Measurements from ENCODE around the gene HEATR1.
"Not testable (repeated sequence)": the region's sequence is repeated elsewhere in the genome, so short reads cannot be mapped to it uniquely, and the experiment has no call there.

Gene HEATR1

GRCh38 chr1:236590553-236591150 lies 13.7 kb downstream of the HEATR1 start:
- no peak for DNase-seq

GRCh38 chr1:236589531-236589930 lies 14.8 kb downstream of the HEATR1 start:
- no peak for DNase-seq

DNA sequence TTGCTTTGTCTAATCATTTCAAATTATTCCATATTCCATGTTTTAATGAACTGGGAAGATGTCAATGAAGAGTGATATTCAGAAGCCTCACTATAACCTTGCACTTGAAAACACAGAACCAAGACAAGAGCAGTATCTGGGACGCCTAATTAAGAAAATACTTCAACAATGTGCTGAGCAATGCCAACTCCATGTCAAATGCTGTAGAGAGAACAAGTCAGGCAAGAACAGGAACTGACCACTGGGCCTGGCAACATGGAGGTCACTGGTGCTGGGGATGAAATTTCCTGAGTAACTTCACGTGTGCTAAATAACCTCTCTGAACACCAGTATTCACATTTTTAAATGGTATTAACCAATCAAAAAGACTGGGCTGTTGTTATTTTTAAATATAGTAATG lies 22.8 kb downstream of the HEATR1 start:
- DNase-seq = no peak

DNA sequence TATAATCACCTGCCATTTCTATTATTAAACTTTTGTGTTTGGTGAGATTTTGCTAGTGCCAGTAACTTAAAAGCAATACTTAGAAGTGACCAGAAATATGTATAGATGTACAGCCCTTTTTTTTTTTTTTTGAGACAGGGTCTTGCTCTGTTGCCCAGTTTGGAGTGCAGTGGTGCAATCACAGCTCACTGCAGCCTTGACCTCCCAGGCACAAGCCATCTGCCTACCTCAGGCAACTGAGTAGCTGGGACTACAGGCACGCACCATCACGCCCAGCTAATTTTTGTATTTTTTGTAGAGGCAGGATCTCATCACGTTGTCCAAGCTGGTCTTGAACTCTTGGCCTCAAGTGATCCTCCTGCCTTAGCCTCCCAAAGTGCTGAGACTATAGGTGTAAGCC lies 23.9 kb downstream of the HEATR1 start:
- DNase-seq = not testable (repeated sequence)

GRCh38 chr1:236578661-236579060 lies 25.7 kb downstream of the HEATR1 start:
- DNase-seq = no peak

GRCh38 chr1:236577041-236577440 lies 27.3 kb downstream of the HEATR1 start:
- DNase-seq = not testable (repeated sequence)

GRCh38 chr1:236576004-236576403 lies 28.3 kb downstream of the HEATR1 start:
- DNase-seq = no peak

- no peak for DNase-seq
These were observed 28.8 kb downstream of the HEATR1 start for GRCh38 chr1:236575523-236575922.

DNA sequence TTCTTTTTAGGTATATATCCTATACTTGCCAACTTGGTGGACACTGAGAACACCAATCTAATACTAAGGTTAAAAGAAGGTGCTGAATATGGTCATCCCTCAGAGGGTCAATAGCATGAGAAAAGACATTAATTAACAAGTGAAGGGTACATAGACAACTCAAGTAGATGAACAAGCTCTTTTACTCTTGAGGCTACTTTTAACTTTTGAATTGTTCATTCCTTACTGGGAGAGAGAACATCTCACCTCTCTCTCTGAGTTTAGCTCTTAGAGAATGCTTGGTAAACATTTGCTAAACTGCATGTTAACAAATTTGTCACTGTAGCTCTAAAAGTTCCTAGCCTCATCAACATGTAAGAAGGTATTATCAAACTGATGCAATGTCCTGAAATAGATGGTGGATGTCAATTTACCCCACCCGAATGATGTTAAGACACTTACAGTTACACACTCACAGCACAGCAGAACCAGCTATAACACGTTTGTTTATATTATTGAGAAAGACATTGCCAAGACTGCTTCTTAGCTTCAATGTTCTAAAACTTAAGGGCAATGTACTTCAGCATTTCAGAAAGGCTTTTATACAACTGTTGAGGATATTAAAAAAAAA lies 35.9 kb downstream of the HEATR1 start:
- no peak for DNase-seq

DNA sequence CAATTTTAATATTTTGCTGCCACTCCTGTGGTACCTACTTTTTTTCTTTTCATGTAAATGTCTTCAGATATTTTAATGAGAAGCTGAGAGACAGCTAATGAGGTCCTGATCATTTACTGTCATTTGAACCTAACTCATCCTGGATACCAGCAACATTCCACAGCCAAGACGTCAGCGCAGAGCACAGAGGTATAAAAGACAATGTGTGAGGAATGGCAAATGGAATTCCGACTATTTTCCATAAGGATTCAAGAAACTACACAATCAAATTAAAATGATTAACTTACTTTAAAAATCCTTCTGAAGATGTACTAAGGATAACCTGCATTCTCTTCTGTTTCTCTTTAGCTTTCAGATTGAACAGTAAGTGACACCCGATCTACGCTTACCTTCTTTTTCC lies 38.8 kb downstream of the HEATR1 start:
- DNase-seq = no peak

DNA sequence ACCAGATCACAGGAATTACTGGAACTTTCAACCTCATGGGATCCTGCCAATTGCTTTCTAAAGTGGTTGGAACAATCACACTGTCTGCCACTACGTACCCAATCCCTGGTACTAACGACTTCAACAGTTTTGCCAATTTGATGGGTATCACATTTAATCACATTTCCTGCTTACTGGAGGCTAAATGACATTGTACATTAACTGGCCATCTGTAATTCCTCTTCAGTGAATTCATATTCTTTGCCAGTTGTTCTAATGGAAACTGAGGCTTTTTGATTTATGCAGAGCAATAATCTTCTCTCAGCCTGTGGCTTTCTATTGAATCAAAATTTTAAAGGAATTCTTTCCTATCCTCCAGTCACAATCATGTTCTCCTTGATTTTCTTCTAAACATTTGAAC lies 42.3 kb downstream of the HEATR1 start:
- no peak for DNase-seq

- DNase-seq = no peak
These were observed 44.0 kb downstream of the HEATR1 start for GRCh38 chr1:236560213-236560771.

GRCh38 chr1:236558846-236559245 lies 45.5 kb downstream of the HEATR1 start:
- no peak for DNase-seq

GRCh38 chr1:236558081-236558480 lies 46.2 kb downstream of the HEATR1 start:
- no peak for DNase-seq

DNA sequence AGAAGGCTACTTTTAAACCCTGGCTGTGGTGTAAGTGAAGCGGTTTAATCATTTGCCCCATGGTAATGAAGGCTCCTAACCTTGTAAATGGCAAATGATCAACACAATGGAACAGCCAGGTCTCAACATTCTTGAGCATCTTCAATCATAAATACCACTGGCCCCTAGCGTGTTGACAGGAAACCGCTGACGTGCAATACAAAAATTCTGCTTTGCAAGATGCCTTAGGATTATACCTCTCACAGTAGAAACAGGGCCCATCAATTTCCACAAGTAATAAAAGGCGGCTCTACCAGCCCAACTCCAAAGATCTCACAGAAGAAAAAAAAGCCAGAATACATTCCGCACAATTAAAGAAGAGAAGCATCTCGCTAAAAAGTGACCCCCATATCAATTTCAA lies 47.7 kb downstream of the HEATR1 start:
- no peak for DNase-seq

DNA sequence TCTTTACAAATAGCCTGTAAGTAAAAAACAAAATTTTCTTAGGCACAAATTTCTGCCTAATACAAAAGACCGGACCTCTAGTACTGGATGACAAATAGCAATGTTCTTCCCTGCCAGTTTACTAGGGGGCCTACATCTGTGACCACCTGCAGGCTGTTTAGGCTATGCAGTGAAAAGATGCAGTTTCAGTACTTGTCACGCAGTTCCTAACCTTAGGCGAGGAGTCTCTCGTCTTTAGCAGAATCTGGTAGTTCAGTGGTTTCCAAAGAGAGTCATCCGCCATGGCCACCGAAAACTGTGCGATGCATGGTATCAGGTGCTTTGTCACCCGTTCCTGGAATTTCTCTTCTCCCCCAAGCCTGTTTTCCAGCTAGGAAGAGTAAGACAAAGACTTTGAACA lies 50.9 kb downstream of the HEATR1 start:
- DNase-seq = no peak

DNA sequence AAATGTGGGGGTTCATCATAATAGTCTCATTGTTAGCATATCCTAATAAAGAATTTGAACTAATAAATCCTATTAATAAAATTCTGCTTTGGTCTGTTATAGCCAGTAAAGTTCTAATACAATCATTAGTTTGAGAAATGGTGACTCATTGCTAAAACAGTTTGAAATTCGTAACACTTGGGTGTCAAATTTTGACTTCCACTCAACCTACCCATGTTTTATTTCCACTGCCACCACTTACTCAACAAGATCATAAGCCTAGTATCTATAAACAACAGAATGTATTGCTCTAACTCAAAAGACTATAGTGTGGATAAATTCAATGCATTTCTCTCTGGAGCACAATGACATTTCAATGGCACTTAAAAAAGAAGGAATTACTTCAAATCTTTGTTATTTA lies 51.4 kb downstream of the HEATR1 start:
- no peak for DNase-seq

- DNase-seq = no peak
These were observed 52.2 kb downstream of the HEATR1 start for GRCh38 chr1:236552096-236552495.

GRCh38 chr1:236550961-236551851 lies 53.1 kb downstream of the HEATR1 start:
- no peak for DNase-seq

GRCh38 chr1:236548452-236548851 lies 55.9 kb downstream of the HEATR1 start:
- no peak for DNase-seq

DNA sequence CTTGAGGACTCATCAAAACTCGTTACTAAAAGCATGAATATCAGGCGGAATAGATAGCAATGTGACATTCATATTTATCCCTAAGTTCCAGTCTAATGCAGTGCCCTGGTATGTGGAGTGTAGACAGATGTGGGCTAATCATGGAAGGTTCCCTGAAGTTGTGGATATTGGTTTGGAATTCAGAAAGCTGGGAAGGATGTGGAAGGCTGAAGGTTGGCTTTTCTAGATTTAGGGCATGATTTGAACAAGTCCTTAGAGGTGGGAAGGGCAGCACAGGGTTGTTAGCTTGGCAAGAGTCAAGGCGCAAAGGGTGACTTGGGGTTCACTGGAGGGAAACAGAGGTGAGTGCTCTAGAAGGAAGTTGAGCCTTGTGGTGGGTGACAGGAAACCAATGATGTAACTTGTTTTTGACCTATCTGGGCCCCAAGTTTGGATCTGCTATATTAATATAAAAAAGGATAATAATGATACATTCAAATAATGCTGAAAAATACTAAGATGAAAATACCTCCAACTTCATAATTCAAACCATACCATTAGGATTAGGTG lies 58.6 kb downstream of the HEATR1 start:
- no peak for DNase-seq

GRCh38 chr1:236543065-236543669 lies 61.1 kb downstream of the HEATR1 start:
- no peak for DNase-seq

DNA sequence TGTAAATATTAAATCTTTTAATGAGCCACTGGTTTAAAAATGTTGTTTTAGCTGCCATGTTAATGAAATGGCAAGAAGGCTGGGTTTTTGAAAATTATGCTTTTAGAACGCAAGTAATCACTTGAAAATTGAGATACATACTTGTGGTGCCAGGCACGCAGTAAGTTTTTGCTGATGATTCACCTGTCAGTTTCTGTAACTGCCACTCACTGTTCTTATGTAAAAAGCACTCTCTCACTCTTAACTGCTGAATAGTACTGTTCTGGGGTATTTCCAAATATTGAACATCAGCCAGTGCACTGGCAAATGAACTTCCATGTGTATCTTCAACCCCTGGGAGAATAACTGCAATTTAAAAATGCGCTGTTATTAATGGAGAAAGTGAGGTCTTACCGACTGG lies 62.6 kb downstream of the HEATR1 start:
- no peak for DNase-seq

All from NCI-H1417 (cell line).